ENCODE measurements around the gene ABCB8. TPM values are rescaled to one million over a fixed set of nuclear protein-coding genes. Genes with fewer than 3 reads are reported as not detected.
"Not testable (repeated sequence)": the region's sequence is repeated elsewhere in the genome, so short reads cannot be mapped to it uniquely, and the experiment has no call there.

ABCB8 gene
- total RNA-seq, 1 donor from 2014 or later: 17.4 TPM

- TF ChIP-seq CTCF (IDR thresholded peaks at IDR 0.05; ENCODE audit: unreplicated experiment): no peak
- Mint-ChIP-seq H3K4me3 (ENCODE audit: unreplicated experiment) (no peak overlapping the region), H3K27me3 (ENCODE audit: unreplicated experiment) (peaks cover 13% of the 10 kb centered on the region), H3K36me3 (ENCODE audit: low read depth, unreplicated experiment) (no peaks in the 10 kb centered on the region), H3K27ac (ENCODE audit: unreplicated experiment) (no peak overlapping the region), H3K9me3 (ENCODE audit: unreplicated experiment) (no peaks in the 10 kb centered on the region), H3K4me1 (ENCODE audit: unreplicated experiment) (peaks cover 2% of the 10 kb centered on the region)
- no peak for DNase-seq (ENCODE audit: low spot score)
These were observed 11.7 kb downstream of the ABCB8 start for GRCh38 chr7:151039850-151040548.

- Mint-ChIP-seq H3K27me3 (ENCODE audit: unreplicated experiment) (peaks cover 10% of the 10 kb centered on the region), H3K27ac (ENCODE audit: unreplicated experiment) (no peak overlapping the region), H3K4me1 (ENCODE audit: unreplicated experiment) (peaks cover 2% of the 10 kb centered on the region), H3K9me3 (ENCODE audit: unreplicated experiment) (no peaks in the 10 kb centered on the region), H3K4me3 (ENCODE audit: unreplicated experiment) (no peak overlapping the region), H3K36me3 (ENCODE audit: low read depth, unreplicated experiment) (no peaks in the 10 kb centered on the region)
- DNase-seq (ENCODE audit: low spot score): no peak
- TF ChIP-seq CTCF (IDR thresholded peaks at IDR 0.05; ENCODE audit: unreplicated experiment): no peak
These were observed 12.5 kb downstream of the ABCB8 start for GRCh38 chr7:151040616-151041375.

GRCh38 chr7:151043449-151043848 lies 15.2 kb downstream of the ABCB8 start:
- not testable (repeated sequence) for H3K36me3 Mint-ChIP-seq (ENCODE audit: low read depth, unreplicated experiment); H3K9me3 Mint-ChIP-seq (ENCODE audit: unreplicated experiment); H3K27ac Mint-ChIP-seq (ENCODE audit: unreplicated experiment); H3K4me1 Mint-ChIP-seq (ENCODE audit: unreplicated experiment); H3K4me3 Mint-ChIP-seq (ENCODE audit: unreplicated experiment); DNase-seq (ENCODE audit: low spot score)
- peaks cover 16% of the 10 kb centered on the region for H3K27me3 Mint-ChIP-seq (ENCODE audit: unreplicated experiment)

GRCh38 chr7:151043959-151044358 lies 15.7 kb downstream of the ABCB8 start:
- Mint-ChIP-seq H3K27me3 (ENCODE audit: unreplicated experiment) (peaks cover 16% of the 10 kb centered on the region), H3K36me3 (ENCODE audit: low read depth, unreplicated experiment) (no peaks in the 10 kb centered on the region), H3K4me3 (ENCODE audit: unreplicated experiment) (no peak overlapping the region), H3K27ac (ENCODE audit: unreplicated experiment) (no peak overlapping the region), H3K9me3 (ENCODE audit: unreplicated experiment) (no peaks in the 10 kb centered on the region), H3K4me1 (ENCODE audit: unreplicated experiment) (peaks cover 2% of the 10 kb centered on the region)
- TF ChIP-seq CTCF (IDR thresholded peaks at IDR 0.05; ENCODE audit: unreplicated experiment): no peak
- DNase-seq (ENCODE audit: low spot score): no peak

GRCh38 chr7:151045262-151045661 lies 17.0 kb downstream of the ABCB8 start:
- Mint-ChIP-seq H3K36me3 (ENCODE audit: low read depth, unreplicated experiment) (no peaks in the 10 kb centered on the region), H3K27me3 (ENCODE audit: unreplicated experiment) (peaks cover 20% of the 10 kb centered on the region), H3K4me1 (ENCODE audit: unreplicated experiment) (peaks cover 7% of the 10 kb centered on the region), H3K9me3 (ENCODE audit: unreplicated experiment) (no peaks in the 10 kb centered on the region), H3K4me3 (ENCODE audit: unreplicated experiment) (no peak overlapping the region), H3K27ac (ENCODE audit: unreplicated experiment) (no peak overlapping the region)
- no peak for TF ChIP-seq CTCF (IDR thresholded peaks at IDR 0.05; ENCODE audit: unreplicated experiment)
- DNase-seq (ENCODE audit: low spot score): no peak
